Eye (tissue), 1 donor: ENCODE measurements around the gene EPHA7.

Experiments
- DNase-seq: peaks from one replicate; pipeline ENCODE4 v3.0.0-alpha.2; 2015

Gene EPHA7

GRCh38 chr6:93392797-93393196 is 26.6 kb downstream of the EPHA7 start:
- DNase-seq, result no peak

GRCh38 chr6:93391965-93392364 is 27.4 kb downstream of the EPHA7 start:
- no peak for DNase-seq

- no peak for DNase-seq
Observed at GRCh38 chr6:93389192-93389591, 30.2 kb downstream of the EPHA7 start.

- DNase-seq, result no peak
Observed at GRCh38 chr6:93388070-93388469, 31.3 kb downstream of the EPHA7 start.

GRCh38 chr6:93376026-93376540 is 43.3 kb downstream of the EPHA7 start:
- no peak for DNase-seq

GRCh38 chr6:93373445-93373844 is 45.9 kb downstream of the EPHA7 start:
- no peak for DNase-seq

- DNase-seq, result no peak
Observed at GRCh38 chr6:93371756-93372155, 47.6 kb downstream of the EPHA7 start.

- no peak for DNase-seq
Observed at GRCh38 chr6:93369586-93370134, 49.7 kb downstream of the EPHA7 start.

GRCh38 chr6:93366506-93366905 is 52.9 kb downstream of the EPHA7 start:
- DNase-seq, result no peak

- DNase-seq, result no peak
Observed at GRCh38 chr6:93365445-93365844, 53.9 kb downstream of the EPHA7 start.

GRCh38 chr6:93358435-93358834 is 60.9 kb downstream of the EPHA7 start:
- DNase-seq, result no peak

- no peak for DNase-seq
Observed at GRCh38 chr6:93352604-93353003, 66.8 kb downstream of the EPHA7 start.

- no peak for DNase-seq
Observed at GRCh38 chr6:93351222-93351621, 68.1 kb downstream of the EPHA7 start.

- no peak for DNase-seq
Observed at GRCh38 chr6:93350774-93351173, 68.6 kb downstream of the EPHA7 start.

- no peak for DNase-seq
Observed at GRCh38 chr6:93344333-93344835, 75.0 kb downstream of the EPHA7 start.

- peak; percentile 37 for DNase-seq
Observed at GRCh38 chr6:93343476-93343875, 75.9 kb downstream of the EPHA7 start.

GRCh38 chr6:93341900-93342613 is 77.3 kb downstream of the EPHA7 start:
- DNase-seq, result no peak

- no peak for DNase-seq
Observed at GRCh38 chr6:93337772-93338394, 81.5 kb downstream of the EPHA7 start.

GRCh38 chr6:93337014-93337413 is 82.3 kb downstream of the EPHA7 start:
- DNase-seq, result no peak

GRCh38 chr6:93329301-93330000 is 89.9 kb downstream of the EPHA7 start:
- DNase-seq, result no peak

- DNase-seq, result no peak
Observed at GRCh38 chr6:93327857-93328256, 91.5 kb downstream of the EPHA7 start.

- DNase-seq, result no peak
Observed at GRCh38 chr6:93325761-93326160, 93.6 kb downstream of the EPHA7 start.

GRCh38 chr6:93323630-93324029 is 95.7 kb downstream of the EPHA7 start:
- no peak for DNase-seq
